ENCODE measurements around the gene CDH26. TPM values are rescaled to one million over a fixed set of nuclear protein-coding genes. Genes with fewer than 3 reads are reported as not detected.

CDH26 gene
- total RNA-seq, 1 experiment from 2014 or later, result 1.2 TPM

- no peaks in the 10 kb centered on the region for H3K36me3 ChIP-seq (ENCODE audit: control insufficient read depth, insufficient read depth, low read length)
- H3K27me3 ChIP-seq (replicated peaks; ENCODE audit: control insufficient read depth, insufficient read depth, low read length), result no peaks in the 10 kb centered on the region
- H3K4me1 ChIP-seq, result peaks cover 28% of the 10 kb centered on the region
- ChIA-PET CTCF (interaction anchor here (1.1 to 2.6 kb wide), 5 partner anchors 10 to 70 kb away, joined by 3 to 13 read pairs (median 5); no protein-coding TSS in a partner anchor), POLR2A (no interaction called here)
- TF ChIP-seq, protein P1, sequence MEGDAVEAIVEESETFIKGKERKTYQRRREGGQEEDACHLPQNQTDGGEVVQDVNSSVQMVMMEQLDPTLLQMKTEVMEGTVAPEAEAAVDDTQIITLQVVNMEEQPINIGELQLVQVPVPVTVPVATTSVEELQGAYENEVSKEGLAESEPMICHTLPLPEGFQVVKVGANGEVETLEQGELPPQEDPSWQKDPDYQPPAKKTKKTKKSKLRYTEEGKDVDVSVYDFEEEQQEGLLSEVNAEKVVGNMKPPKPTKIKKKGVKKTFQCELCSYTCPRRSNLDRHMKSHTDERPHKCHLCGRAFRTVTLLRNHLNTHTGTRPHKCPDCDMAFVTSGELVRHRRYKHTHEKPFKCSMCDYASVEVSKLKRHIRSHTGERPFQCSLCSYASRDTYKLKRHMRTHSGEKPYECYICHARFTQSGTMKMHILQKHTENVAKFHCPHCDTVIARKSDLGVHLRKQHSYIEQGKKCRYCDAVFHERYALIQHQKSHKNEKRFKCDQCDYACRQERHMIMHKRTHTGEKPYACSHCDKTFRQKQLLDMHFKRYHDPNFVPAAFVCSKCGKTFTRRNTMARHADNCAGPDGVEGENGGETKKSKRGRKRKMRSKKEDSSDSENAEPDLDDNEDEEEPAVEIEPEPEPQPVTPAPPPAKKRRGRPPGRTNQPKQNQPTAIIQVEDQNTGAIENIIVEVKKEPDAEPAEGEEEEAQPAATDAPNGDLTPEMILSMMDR (IDR thresholded peaks at IDR 0.05; ENCODE audit: insufficient read depth in 1 of 2, low read depth in 1 of 2, low read length in 1 of 2, severe bottlenecking in 1 of 2, unreplicated experiment in 1 of 2), result peak in 1 of 2 experiments; percentile 20
- DNase-seq, result peak in 1 of 2 experiments; percentile 47
- no peak overlapping the region for H3K4me3 ChIP-seq (ENCODE audit: low read depth, low read length)
- Mint-ChIP-seq H3K27ac (ENCODE audit: unreplicated experiment) (no peak overlapping the region), H3K36me3 (ENCODE audit: insufficient read depth, unreplicated experiment) (peaks cover 10% of the 10 kb centered on the region), H3K9me3 (ENCODE audit: unreplicated experiment) (peaks cover 45% of the 10 kb centered on the region), H3K27me3 (ENCODE audit: insufficient read depth, unreplicated experiment) (no peaks in the 10 kb centered on the region), H3K4me3 (ENCODE audit: unreplicated experiment) (no peak overlapping the region), H3K4me1 (ENCODE audit: low read depth, unreplicated experiment) (peaks cover 13% of the 10 kb centered on the region)
- intact Hi-C loops (cut with micrococcal nuclease; ENCODE audit: unreplicated experiment), result no loop called here
- H3K9me3 ChIP-seq, result peaks cover 14% of the 10 kb centered on the region
- no TSS peak for BruUV-seq (replicated peaks)
Measured at GRCh38 chr20:60024801-60025200, 66.6 kb downstream of the CDH26 start.

DNA sequence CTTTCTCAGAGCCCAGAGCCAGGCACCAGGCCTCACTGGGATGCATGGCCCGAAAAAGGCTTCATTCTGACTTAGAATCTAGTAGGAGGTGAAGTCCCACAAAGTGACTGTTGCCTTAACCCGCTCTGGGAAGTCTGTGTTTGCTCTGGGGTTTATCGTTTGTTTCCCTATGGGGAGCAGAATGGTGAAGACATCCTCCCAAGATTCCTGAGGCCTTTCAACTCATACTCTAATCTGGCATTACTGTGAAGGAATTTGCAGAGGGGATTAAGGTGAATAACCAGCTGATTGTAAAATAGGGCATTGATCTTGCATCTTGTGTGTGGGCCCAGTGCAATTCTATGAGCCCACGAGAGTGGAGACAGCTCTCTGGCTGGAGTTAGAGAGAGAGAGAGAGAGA is 67.8 kb downstream of the CDH26 start:
- no peaks in the 10 kb centered on the region for H3K27me3 Mint-ChIP-seq (ENCODE audit: insufficient read depth, unreplicated experiment)
- H3K27me3 ChIP-seq (replicated peaks; ENCODE audit: control insufficient read depth, insufficient read depth, low read length), result no peaks in the 10 kb centered on the region
- peaks cover 28% of the 10 kb centered on the region for H3K4me1 ChIP-seq
- intact Hi-C loops (cut with micrococcal nuclease; ENCODE audit: unreplicated experiment), result loop anchor here (1.0 kb wide), 1 partner anchor 15 kb away; no protein-coding TSS in a partner anchor
- no TSS peak for BruUV-seq (replicated peaks)
- H3K4me3 Mint-ChIP-seq (ENCODE audit: unreplicated experiment), result no peak overlapping the region
- peaks cover 10% of the 10 kb centered on the region for H3K36me3 Mint-ChIP-seq (ENCODE audit: insufficient read depth, unreplicated experiment)
- H3K4me1 Mint-ChIP-seq (ENCODE audit: low read depth, unreplicated experiment), result peaks cover 13% of the 10 kb centered on the region
- CTCF ChIA-PET, result interaction anchor here (0.6 to 1.7 kb wide), 3 partner anchors 8 to 530 kb away, joined by 3 to 4 read pairs (median 3); no protein-coding TSS in a partner anchor
- peaks cover 45% of the 10 kb centered on the region for H3K9me3 Mint-ChIP-seq (ENCODE audit: unreplicated experiment)
- peaks cover 14% of the 10 kb centered on the region for H3K9me3 ChIP-seq
- no peak overlapping the region for H3K4me3 ChIP-seq (ENCODE audit: low read depth, low read length)
- peak; percentile 70 to 79 for DNase-seq
- H3K36me3 ChIP-seq (ENCODE audit: control insufficient read depth, insufficient read depth, low read length), result no peaks in the 10 kb centered on the region
- H3K27ac Mint-ChIP-seq (ENCODE audit: unreplicated experiment), result peak overlapping the region; percentile 68
- TF ChIP-seq, protein P1 (IDR thresholded peaks at IDR 0.05; ENCODE audit: insufficient read depth in 1 of 2, low read depth in 1 of 2, low read length in 1 of 2, severe bottlenecking in 1 of 2, unreplicated experiment in 1 of 2), result no peak
- POLR2A ChIA-PET, result interaction anchor here (0.5 to 1.3 kb wide), 2 partner anchors 8 to 1049 kb away, joined by 4 to 6 read pairs; no protein-coding TSS in a partner anchor

GRCh38 chr20:60030471-60030870 is 72.2 kb downstream of the CDH26 start:
- Mint-ChIP-seq H3K36me3 (ENCODE audit: insufficient read depth, unreplicated experiment) (peaks cover 10% of the 10 kb centered on the region), H3K27me3 (ENCODE audit: insufficient read depth, unreplicated experiment) (no peaks in the 10 kb centered on the region), H3K9me3 (ENCODE audit: unreplicated experiment) (peaks cover 39% of the 10 kb centered on the region), H3K4me3 (ENCODE audit: unreplicated experiment) (no peak overlapping the region), H3K27ac (ENCODE audit: unreplicated experiment) (no peak overlapping the region), H3K4me1 (ENCODE audit: low read depth, unreplicated experiment) (peaks cover 37% of the 10 kb centered on the region)
- Histone ChIP-seq H3K4me3 (ENCODE audit: low read depth, low read length) (no peak overlapping the region), H3K36me3 (ENCODE audit: control insufficient read depth, insufficient read depth, low read length) (no peaks in the 10 kb centered on the region), H3K27me3 (replicated peaks; ENCODE audit: control insufficient read depth, insufficient read depth, low read length) (no peaks in the 10 kb centered on the region), H3K4me1 (peaks cover 42% of the 10 kb centered on the region), H3K9me3 (peaks cover 14% of the 10 kb centered on the region)
- TF ChIP-seq, protein P1 (IDR thresholded peaks at IDR 0.05; ENCODE audit: insufficient read depth in 1 of 2, low read depth in 1 of 2, low read length in 1 of 2, severe bottlenecking in 1 of 2, unreplicated experiment in 1 of 2), result no peak
- CTCF ChIA-PET, result no interaction called here
- intact Hi-C loops (cut with micrococcal nuclease; ENCODE audit: unreplicated experiment), result no loop called here
- POLR2A ChIA-PET, result no interaction called here
- no TSS peak for BruUV-seq (replicated peaks)
- no peak for DNase-seq

All from Caco-2 (cell line).